Epithelial cell of prostate (primary cell): ENCODE results near the gene GALNT5.

Experiments
- DNase-seq: peaks from one replicate; pipeline ENCODE4 v3.0.0-alpha.2; 2011; ENCODE audit warnings: low read depth, low spot score
- H3K27ac ChIP-seq: fragments of 450-650 bp; 2 replicates; pipeline ENCODE4 v1.5.1; 2017; ENCODE audit warnings: mild to moderate bottlenecking

The GALNT5 gene

DNA sequence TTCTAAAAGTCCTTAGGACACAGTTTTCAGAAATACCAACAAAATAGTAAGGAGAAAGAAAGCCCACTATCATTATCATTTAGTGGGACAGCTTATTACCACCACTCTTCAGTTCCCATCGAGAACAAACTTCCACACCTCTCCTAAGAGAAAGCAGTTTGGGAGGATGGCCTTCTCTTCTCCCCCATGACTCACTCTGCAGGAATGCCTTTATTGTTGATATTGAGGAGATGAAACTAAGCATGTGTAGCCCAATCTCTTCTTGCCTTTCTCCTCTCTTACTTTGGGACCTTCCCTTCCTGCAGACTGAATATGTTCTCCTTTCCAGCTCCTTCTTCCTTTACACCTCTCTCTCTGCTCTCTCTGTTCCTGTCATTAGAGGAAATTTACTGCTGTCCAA, 98.1 kb downstream of the GALNT5 start:
- no peak for DNase-seq
- H3K27ac ChIP-seq, result no peak overlapping the region

DNA sequence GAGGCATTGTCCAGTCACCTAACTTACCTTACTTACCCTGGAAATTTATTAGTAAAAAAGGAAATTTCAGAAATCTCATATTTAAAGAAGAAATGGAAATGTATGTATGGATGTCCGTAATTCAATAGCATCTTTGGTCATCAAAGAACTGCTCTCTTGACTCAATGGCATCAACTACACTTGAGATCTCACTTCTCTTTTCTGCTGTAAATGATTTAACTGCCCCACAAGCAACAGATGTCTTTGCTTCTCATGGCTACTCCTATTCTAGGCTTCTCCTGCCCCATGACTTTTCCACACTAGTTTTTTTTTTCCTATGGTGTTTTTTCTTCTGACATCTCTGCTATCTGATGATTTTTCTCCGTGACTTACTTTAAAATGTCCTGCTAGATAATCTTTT, 102.1 kb downstream of the GALNT5 start:
- no peak overlapping the region for H3K27ac ChIP-seq
- DNase-seq, result no peak

DNA sequence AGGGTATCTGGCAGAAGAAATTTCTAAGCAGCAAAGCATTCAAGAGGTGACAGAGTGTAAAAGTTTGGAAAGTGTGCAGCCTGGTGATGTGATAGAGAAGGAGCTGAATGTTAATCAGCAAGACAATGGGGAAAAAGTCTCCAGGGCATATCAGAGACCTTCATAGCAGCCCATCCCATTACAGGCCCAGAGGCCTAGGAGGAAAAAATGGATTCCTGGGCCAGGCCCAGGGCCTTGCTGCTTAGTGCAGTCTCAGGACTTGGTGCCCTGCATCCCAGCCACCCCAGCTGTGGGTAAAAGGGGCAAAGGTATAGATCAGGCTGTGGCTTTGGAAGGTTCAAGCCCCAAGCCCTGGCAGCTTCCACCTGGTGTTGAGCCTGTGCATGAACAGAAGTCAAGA, 104.0 kb downstream of the GALNT5 start:
- no peak for DNase-seq
- H3K27ac ChIP-seq, result no peak overlapping the region

DNA sequence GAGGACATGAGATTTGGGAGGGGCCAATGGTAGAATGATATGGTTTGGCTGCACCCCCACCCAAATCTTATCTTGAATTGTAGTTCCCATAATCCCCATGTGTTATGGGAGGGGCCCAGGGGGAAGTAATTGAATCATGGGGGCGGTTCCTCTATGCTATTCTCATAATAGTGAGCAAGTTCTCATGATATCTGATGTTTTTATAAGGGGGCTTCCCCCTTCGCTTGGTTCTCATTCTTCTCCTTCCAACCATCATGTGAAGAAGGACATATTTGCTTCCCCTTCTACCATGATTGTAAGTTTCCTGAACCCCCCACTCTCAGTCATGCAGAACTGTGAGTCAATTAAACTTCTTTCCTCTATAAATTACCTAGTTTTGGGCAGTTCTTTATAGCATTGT, 105.1 kb downstream of the GALNT5 start:
- no peak for DNase-seq
- no peak overlapping the region for H3K27ac ChIP-seq

DNA sequence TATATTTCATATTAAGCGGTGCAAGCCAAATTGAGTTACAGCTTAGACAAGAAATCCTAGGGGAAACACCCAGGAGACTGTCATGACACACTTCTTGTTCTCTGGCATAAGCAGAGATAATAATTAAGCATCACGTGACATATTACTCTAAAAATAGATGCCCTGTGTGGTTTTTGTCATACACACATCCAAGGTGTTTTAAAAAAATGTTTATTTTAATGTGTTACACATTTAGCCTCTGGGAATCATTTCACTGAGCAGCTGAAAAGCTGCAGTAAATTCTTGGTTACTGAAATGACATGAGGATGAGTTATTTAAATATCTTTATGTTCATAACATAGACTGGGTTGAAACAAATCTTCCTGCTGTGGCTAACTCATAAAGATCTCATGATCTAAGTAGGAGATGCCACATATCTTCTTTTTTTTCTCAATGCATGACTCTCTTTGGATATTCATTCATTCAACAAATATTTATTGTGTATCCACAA, 106.2 kb downstream of the GALNT5 start:
- no peak overlapping the region for H3K27ac ChIP-seq
- DNase-seq, result no peak
